HT1080 (cell line): ENCODE results near the gene BHLHE40. TPM values are rescaled to one million over a fixed set of nuclear protein-coding genes. Genes with fewer than 3 reads are reported as not detected.

Source experiments
- DNase-seq: peaks from one replicate; pipeline ENCODE4 v3.0.0-alpha.2; 2015; ENCODE audit warnings: low read depth
- total RNA-seq: library from RNA; depleted of rRNA; stranded (reverse); fragments of >200 nt; shearing (Covaris generic); gene quantifications from 2 replicates; pipeline ENCODE4 v1.2.3, GENCODE V29; 2014

Gene BHLHE40
- total RNA-seq, 1 experiment from 2014 or later = 19.2 TPM

GRCh38 chr3:4997946-4998345, 18.7 kb downstream of the BHLHE40 start:
- DNase-seq = no peak

GRCh38 chr3:4999531-5000184, 20.4 kb downstream of the BHLHE40 start:
- DNase-seq = no peak

GRCh38 chr3:5001135-5001534, 21.9 kb downstream of the BHLHE40 start:
- DNase-seq = no peak

- DNase-seq = no peak
Observed at GRCh38 chr3:5001805-5002173, 22.6 kb downstream of the BHLHE40 start.

GRCh38 chr3:5002174-5002870, 23.1 kb downstream of the BHLHE40 start:
- no peak for DNase-seq

- DNase-seq = no peak
Observed at GRCh38 chr3:5002871-5003247, 23.6 kb downstream of the BHLHE40 start.

- DNase-seq = no peak
Observed at GRCh38 chr3:5004319-5005152, 25.3 kb downstream of the BHLHE40 start.

- no peak for DNase-seq
Observed at GRCh38 chr3:5005367-5005766, 26.1 kb downstream of the BHLHE40 start.

- no peak for DNase-seq
Observed at GRCh38 chr3:5006755-5007202, 27.5 kb downstream of the BHLHE40 start.

- DNase-seq = no peak
Observed at GRCh38 chr3:5007873-5008272, 28.6 kb downstream of the BHLHE40 start.

GRCh38 chr3:5009506-5010109, 30.4 kb downstream of the BHLHE40 start:
- no peak for DNase-seq

- no peak for DNase-seq
Observed at GRCh38 chr3:5010140-5010539, 30.9 kb downstream of the BHLHE40 start.

- DNase-seq = no peak
Observed at GRCh38 chr3:5010706-5011554, 31.7 kb downstream of the BHLHE40 start.

- DNase-seq = no peak
Observed at GRCh38 chr3:5011555-5012256, 32.5 kb downstream of the BHLHE40 start.

- no peak for DNase-seq
Observed at GRCh38 chr3:5012367-5012766, 33.1 kb downstream of the BHLHE40 start.

- peak; percentile 89 for DNase-seq
Observed at GRCh38 chr3:5013021-5013906, 34.0 kb downstream of the BHLHE40 start.

- DNase-seq = no peak
Observed at GRCh38 chr3:5014391-5014790, 35.2 kb downstream of the BHLHE40 start.

- DNase-seq = no peak
Observed at GRCh38 chr3:5015056-5015455, 35.8 kb downstream of the BHLHE40 start.
